Femur (tissue), 1 donor: ENCODE measurements around the gene GM2A.

ENCODE experiments used
- DNase-seq: peaks from one replicate; pipeline ENCODE4 v3.0.0-alpha.2; 2017

Gene GM2A

DNA sequence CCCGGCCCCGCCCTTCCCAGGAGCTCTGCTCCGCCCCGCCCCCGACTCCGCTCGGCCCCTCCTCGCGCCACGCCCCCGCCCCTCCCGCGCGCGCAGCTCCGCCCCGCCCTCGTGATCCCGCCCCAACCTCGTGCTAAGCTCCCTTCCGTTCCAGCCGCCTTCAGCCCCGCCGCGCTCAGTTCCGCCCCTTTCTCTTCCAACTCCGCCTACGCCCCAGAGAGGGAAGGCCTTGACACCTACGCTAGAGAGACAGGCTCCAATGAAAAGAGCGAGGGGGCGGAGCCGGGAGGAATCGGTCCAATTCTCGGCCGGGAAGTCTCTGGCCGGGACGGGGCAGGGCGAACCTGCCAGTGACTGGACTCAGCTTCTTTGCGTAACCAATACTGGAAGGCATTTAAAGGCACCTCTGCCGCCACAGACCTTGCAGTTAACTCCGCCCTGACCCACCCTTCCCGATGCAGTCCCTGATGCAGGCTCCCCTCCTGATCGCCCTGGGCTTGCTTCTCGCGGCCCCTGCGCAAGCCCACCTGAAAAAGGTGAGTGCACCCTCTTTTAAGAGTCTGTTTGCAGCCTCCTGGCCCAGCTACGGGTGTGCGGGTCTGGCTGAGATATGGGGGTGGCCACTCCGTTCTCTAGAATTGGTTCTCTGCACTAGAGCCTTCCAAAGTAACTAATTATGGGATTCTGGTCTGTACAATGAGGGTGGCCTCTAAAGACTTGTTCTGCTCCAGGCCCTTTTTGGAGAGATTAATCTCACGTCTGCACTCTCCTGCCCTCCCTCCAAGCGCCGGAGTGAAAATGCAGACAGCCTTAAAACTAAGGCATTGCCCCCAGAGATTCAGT is at the start of gene GM2A:
Gene GM2A (plus strand): TSS at position 424 of the 843 bp plus-strand sequence. CDS start 32 bp downstream, at position 456.
- DNase-seq, result peak; percentile 100

DNA sequence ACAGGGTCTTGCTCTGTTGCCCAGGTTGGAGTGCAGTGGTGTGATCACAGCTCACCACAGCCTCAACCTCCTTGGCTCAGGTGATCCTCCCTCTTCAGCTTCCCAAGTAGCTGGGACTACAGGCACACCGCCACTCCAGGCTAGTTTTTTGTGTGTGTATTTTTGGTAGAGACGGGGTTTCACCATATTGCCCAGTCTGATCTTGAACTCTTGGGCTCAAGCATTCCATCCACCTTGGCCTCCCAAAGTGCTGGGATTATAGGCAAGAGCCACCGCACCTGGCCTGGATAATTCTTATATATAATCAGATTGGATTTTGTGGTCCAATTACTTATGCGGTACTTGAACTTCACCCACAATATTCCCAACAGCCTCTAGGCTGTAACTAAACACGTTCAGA is 48.9 kb upstream of the GM2A start:
- no peak for DNase-seq

DNA sequence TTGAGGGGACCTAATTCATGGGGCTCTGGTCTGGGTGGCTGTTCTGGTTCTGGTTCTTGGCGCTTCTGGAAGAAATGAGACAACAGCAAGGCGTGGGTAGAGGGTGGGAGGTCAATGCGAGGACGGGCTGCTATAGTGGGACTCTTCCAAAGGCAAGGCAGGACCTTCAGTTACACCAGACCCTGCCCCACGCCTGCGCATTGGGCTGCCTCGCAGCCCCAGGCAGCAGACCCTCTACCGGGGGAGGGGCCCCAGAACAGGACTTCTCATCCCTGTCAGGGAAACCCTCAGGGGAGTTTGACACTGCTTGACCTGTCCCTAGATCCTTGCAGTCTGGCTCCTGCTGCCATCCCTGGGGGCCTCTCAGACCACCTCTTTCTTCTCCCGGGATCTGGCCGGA is 47.6 kb upstream of the GM2A start:
- DNase-seq, result no peak

DNA sequence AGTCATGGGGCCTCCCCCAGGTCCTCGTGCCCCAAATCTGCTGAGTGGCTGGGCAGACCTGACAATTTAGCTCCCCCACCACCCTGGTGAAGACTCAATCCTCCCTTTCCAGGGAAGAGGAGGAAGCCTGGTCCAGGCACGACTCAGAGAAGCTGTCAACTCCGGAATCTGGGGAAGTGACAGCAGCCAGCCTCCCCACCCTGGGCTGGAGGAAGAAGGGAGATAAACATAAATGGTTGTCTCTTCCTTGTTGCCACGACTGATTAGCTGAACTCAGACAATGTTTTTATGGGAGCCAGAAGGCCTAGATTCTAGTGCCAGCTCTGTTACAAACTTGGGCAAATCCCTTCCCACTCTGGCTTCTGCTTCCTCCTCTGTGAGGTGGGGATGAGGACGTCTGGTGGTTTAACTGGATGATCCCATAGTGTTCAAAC is 44.5 kb upstream of the GM2A start:
- DNase-seq, result no peak

DNA sequence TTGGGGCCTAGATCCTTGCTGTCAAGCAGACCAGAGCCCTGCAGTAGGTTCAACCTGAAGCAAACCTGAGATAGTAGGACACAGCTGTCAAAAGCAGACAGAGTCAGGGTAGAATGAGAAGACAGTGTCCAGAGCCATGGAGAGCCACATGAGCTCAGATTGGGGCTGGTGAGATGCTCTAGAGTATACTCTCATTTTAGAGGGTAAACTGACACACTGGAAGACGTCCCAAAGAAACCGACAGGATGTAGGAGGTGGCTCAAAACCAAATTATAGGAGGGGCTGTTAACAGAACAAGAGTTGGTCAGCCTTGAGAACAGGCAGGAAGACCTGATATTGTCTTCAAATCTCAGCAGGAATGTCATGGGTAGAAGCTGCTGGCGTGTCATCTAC is 40.6 kb upstream of the GM2A start:
- no peak for DNase-seq

DNA sequence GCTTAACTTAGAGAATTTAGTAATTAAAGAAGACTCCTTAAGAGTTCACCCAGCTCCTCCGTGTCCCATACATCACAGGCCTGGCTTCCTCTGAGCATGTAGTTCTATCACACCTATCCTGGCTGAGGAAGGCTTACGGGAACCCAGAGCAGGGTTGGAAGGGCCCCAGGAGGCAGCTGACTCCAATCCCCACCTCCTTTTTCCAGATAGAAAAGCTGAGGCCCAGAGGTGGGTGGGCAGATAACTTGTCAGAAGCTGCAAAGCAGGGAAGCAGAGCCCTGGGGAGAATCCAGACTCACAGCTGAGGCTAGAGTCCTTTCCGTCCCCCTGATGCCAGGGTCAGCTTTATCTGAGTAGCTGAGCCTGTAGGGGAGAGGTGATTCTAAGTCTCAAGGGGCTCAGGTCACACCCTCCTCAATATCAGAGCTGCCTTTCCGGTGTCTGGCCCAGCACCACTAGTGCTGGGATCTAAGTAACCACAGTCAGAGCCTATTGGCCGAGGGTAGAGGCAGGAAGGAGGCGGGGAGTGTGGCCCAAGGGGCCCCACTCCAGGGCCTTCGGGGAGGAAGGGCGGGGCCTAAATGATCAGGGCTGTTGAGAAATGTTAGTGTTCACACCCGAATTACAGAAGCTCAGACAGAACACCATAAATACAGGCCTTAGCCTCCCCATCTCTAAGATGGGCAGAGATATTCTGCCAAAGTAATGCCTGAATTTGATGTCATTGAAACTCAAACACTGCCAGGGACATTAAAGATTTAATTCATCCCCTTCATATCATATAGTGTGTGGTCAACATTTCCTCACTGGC is 39.0 kb upstream of the GM2A start:
- peak; percentile 79 for DNase-seq

DNA sequence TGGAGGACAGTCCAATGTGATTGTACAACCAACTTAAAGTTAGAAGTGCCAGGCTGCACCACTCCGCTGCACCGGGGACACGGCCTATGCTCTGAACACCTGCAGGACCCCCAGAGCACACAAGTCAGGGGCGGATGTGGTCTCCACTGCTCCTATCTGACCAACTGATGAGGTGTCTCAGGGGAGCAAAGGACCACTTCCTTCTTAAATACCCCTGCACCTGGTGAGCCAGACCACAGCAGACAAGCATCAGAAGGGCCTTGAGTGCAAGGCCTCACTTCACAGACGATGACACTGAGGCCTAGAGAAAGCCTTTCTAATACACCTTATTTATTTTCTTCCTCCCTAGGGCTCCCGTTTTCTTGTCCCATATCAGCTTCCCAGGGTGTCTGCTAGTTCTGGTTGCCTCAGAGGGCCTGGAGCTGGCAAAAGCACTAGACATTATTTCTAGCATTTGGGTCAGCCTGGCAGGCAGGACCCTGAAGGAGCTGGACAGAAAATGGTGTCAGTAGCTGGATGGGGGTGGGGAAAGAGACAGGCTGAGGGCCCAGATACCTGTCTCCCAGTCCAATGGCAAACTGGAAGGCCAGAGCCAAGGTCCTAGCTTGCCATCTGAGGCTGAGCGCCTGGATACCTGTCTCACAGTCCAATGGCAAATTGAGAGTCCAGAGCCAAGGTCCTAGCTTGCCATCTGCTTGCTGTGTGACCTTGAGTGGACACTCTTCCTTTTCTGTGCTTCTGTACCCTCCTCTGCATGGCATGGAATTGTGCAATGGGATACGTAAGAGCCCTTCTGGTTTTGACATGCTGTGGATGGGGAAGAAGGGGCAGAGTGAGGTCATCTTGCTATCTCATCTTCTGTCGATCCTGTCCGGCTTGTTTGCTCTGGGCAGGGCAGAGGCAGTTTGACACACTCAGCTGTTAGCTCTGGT is 38.1 kb upstream of the GM2A start:
- no peak for DNase-seq

DNA sequence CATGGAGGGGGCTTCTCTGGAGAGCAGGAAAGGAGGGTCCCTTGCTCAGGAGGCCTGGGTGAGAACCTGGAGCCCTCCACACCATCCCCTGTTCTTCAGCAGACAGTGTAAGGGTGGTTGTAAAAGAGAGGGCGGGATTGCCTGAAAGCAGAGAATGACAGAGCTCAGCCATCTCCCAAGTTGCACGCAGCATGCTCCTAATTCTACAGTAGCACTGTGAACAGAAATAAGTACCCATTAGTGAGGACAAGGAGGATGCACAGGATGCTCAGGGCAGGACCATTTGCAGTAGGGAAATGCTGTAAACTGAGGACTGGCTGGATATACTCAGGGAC is 37.5 kb upstream of the GM2A start:
- no peak for DNase-seq

DNA sequence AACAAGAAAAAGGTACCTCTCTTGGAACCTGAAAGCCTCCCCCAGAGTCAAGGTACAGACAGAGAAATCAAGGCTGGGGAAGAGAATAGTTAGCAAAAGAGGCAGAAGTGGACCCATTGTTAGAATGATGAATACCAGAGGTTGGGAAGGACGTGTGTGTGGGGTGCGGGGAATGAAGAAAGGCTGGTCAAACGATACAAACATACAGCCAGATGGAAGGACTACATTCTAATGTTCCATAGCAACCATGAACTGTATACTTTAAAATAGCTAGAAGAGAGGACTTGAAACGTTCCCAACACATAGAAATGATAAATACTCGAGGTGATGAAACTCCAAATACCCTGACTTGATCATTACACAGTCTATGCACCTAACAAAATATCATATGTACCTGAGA is 36.2 kb upstream of the GM2A start:
- no peak for DNase-seq

DNA sequence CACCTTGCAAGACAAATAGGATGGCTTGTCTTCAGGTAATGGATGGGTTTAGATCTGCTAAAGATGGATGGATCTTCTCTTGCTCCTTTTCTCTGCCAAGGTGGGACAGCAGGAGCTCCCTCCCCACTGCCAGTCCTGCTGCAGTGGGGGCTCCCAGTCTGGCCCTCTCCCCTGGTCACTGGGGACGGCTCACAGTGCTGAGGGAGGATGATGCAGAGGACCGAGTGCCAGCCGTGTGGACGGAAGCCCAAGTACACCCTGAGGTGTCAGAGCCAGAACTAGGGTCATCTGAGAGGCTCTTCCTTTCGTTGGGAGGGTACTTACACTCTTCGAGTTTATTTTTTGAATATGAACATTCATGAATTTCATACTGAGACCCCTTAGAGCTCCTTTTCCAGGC is 34.8 kb upstream of the GM2A start:
- no peak for DNase-seq

DNA sequence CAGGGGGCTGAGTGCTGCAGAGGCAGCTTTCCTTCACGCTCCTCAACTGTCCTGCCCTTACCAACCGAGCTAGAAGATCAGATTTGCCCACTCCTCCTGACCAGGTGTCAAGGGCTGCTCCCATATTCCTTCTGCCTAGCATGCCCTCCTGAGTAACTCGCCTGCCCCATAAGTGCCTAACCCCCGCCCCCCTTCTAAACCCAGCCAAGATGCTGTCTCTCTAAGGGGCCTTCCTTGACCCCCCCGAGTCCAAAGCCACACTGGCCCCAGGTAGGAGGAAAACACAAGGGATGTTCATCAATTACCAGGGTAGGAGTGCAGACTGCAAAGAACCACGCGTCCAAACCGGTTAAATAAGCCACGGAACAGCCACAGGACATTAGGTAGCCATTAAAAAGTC is 33.8 kb upstream of the GM2A start:
- no peak for DNase-seq

DNA sequence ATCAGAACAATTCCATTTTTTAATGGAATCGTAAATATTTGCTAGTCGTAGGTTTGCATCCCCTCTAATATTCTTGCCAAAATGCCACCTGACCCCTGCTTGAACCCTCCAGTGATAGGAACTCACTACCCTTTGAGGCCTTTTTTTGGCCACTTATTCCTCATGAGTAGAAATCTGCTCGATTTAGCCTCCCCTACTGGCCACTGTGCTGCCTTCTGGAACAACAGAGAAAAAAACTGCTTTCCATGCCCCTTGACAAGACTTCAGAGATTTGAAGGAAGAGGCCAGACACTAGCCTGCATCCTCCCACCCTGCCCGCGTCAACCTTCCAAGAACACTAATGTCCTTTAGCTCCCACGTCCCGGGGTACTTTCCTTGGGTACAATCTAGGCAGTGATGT is 33.2 kb upstream of the GM2A start:
- no peak for DNase-seq

DNA sequence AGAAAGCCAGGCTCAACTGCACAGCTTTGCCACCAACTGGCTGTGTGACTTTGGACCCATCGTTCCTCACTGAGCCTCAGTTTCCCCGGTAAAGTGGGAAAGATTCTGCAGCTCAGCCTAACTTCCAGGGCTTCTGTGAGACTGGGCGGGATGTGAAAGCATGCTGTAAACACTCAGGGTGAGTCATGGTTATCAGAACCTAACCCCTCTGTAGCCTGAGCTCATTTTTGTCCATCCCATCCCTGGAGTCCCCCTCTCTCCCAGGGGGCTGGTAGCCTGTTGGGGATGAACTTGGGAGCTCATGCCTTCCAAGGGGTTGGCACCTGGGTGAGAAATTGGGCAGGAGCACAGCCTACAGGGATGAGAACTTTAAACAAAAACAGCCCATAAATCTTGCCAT is 31.4 kb upstream of the GM2A start:
- DNase-seq, result no peak

DNA sequence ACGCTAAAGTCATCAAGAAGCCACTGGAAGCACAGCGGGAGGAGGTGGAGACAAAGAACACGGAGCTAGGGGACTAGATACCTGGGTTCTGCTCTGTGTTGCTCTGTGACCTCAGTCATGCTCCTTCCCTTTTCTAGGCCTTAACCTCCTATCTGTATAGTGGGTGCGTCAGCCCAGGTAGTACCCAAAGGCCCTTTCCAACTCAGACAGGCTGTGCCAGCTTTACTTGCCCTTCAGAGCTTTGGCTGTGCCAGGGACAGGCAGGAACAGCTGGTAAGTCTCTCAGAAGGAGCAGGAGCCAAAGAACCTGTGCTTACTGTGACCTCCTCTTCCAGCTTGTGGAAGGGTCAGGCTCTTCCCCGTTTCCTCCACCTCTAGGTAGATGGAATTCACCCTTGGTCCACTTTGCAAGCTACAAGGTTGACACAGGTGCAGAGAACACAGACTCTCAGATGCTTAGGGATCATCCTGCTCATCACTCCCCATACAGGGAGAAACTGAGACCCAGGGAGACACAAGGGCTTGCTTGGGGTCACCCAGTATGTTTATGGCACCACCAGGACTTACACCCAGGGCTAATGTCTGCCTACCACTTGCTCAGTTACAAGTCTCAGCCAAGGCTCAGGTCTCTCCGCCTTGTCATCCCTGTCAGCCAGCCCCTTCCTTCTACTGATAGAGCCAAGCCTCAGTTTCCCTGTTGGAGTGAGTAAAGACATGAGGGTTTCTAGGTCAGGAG is 30.8 kb upstream of the GM2A start:
- DNase-seq, result no peak

DNA sequence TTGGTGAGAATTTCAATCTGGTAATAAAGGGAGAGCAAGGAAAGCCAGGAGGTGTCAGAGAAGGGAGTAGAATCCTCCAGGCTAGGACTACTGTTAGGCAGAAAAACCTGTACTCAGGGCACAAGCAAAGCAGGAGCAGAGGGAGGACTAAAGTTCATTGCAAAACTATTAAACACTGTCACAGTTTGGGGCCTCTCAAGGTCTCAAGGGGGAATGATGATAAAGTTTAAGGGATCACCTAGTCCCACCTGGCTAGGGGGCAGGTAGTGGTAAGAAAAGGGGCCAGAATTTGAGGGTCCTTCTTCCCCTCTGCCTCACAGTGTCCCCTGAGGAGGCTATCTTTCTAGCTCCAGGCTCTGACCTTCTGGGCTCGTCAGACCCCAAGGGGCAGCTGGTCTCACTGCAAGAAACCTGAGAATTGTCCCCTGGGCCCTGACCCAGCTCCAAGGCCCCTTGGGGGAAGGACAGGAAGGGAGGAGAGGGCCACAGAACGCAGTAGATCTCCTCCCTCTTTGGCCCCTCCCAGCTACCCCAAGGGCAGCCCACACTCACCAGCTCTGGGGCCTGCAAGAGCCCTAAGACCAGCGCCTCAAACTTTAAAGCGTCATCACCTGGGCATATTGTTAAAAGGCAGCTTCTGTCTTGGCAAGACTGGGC is 30.1 kb upstream of the GM2A start:
- DNase-seq, result peak; percentile 46

DNA sequence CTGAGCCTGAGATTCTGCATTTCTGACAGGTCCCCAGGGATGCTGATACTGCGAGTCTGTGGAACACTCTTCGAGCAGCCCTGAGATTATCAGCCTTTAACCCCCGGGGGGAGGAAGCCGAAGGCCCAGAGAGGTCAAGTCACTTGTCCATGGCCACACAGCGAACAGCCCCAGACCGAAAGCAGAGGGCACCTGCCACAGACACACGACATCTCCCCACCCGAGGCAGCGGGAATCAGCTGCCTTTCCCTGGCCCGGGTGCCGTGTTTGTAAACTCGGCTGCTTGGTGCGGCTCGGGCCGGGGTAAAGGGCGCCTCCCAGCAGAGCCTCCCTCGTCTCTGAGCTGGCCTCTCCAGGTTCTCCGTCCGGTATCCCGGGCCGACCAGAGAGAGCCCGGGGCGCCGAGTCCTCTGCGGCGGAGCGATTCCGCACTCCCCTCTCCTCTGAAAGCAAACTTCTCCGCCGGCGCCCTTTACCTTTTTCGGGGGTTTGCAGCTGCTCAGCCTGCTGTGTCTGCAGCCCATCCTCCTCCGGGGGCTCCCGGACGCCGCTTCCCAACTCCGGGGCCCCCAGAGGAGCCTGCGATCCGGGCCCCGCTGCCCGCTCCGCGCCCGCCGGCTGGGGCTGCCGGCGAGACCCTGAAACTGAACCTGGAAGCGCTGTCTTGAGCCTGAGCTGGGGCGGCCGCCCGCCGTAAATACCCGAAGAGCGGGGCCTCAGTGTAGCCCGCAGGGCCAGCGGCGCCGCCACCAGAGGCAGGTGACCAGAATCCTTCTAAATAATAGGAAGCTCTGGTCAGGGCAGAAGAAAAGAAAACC is 29.3 kb upstream of the GM2A start, which contains the start of gene CCDC69:
Gene CCDC69 (minus strand): TSS at position 646 of the 818 bp plus-strand sequence. CDS start 122 bp downstream, at position 524.
- peak; percentile 79 for DNase-seq

DNA sequence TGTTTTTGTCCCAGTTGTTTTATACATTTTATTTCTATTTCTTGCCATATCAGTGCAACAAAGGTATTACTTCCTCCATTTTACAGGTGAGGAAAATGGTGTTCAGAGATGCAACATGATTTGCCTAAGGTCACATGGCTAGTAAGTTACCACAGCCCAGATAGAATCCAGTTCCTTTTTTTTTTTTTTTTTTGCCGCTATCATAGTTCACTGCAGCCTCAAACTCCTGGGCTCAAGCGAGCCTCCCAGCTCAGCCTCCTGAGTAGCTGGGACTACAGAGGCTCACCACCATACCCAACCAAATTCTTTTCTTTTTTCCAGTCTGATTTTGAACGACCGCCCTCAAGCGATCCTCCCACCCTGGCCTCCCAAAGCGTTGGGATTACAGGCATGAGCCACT is 28.6 kb upstream of the GM2A start:
- no peak for DNase-seq

DNA sequence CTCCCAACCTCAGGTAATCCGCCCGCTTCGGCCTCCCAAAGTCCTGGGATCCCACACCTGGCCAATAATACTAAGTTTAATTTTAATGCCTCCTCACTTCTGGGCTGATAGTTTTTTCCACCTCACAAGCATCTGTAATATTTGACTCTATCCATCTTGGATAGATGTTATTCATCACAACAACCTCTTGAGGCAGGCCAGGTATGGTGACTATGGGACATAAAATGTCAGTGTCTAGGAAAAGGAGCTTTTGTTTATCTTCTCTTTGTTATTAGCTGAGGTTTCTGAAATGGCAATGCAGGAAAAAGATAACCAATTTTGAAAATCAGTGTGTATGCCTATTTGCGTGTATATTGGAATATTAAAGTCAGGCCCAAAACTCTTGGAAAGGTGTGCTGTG is 27.9 kb upstream of the GM2A start:
- DNase-seq, result no peak

DNA sequence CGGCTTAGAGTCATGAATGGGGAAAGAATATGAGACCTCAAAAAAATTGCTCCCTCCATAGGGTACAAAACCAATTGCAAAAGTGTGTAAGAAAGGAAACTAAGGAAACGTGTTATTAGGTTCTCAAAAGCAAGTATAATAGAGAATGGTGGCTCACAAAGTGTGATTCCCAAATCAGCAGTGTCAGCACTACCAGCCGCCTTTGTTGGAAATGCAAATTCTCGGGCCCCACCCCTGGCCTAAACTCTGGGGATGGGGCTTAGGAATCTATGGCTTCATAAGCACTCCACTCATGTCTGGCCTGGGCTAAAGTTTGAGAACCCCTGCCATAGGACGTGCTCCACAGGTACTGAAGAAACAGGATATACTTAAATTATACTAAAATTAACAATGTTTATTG is 27.5 kb upstream of the GM2A start:
- DNase-seq, result no peak

DNA sequence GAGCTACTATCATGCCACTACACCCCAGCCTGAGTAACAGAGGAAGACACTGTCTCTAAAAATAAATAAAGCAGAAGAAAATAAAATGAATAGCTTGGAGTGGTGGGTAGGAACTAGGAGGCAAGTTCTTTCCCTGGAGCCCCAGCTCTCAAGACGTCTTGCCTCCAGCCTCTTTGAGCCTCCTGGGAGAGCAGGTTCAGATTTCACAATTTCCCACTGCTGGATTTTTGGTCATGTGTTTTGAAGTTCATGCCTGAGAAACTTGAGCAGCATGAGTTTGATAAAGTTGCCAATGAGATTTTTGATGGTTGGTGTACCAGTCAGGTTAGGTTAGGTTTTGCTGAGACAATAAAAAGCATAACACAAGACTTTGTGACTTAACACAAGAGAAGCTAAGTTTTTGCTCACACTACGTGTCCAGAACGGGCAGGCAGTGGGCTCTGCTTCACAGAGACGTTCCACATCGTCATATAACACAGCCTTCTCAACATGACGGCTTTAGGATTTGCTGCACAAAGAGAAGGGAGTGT is 25.0 kb upstream of the GM2A start:
- no peak for DNase-seq

DNA sequence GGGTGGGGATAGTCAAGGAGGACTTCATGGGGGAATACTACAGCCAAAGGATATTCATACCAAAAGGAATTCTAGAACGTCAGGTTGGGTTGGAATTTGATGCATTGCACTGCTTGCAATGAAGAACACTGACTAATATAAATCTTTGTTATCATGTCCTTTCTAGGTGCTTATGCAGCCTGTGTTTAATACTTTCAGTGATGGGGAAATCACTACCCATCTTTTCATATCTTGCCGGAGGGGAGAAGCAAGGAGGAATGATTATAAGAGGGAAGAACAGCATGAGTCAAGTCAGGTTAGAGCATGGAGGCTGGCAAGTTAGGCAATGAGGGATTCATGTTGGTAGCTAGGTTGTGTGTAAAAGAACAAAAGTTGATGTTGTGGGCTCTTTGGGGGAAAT is 24.0 kb upstream of the GM2A start:
- DNase-seq, result no peak
